ENCODE measurements around the gene PLA2G6. TPM values are rescaled to one million over a fixed set of nuclear protein-coding genes. Genes with fewer than 3 reads are reported as not detected.

Gene PLA2G6
- total and polyA plus RNA-seq, 2 of the 8 experiments (the other 6 are each of a cell fraction or from before 2014, with no cell fraction given) = 13.2 to 21.0 TPM

DNA sequence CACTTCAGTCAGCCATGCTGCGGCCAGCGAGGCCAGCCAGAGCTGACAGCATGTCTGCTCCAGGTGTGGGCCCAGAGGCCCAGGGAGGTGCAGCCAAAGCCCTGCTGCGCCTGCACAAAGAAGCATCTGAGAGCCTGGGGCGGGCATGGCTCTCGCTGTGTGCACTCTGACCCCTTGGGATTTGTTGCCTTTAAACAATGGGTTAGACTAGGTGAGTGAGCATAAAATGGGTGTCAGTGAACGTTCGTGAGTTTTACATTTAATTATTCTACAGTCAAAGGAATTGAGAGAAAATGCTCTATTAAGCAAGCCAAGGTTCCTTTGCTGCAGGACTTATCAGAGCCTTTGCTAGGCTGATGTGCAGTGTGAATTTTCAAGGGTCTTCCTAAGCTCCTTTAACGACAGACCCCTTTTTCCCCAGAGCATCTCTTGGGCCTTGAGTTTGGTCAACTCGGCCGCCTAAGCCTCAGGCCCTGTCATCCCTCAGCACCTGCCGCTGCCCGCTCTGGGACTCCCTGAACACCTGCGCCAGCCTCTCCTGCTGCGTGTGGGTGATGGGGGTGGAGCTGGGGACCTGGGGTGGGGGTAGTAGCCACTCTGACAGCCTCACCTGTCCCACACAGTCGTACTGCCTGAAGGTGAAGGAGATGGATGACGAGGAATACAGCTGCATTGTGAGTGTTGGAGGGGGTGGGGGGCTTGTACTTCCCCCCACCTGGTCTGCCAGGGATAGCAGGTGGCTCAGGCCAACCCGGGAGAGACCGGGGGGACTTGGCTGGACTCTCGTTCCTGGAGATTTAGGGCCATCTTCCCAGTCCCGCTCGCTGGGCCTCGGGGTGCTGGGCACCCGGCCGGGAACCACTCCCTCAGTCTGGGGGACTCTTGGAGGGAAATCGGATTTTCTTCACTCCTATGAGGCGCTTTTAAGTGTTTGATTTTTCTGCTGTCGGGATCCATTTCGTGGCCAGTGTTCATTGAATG lies 108.2 kb downstream of the PLA2G6 start:
- FAIRE-seq = no peak
- WGBS, 2 experiments (ENCODE audit: extremely low coverage in 1 of 2, insufficient coverage in 1 of 2, insufficient read length in 1 of 2, insufficient replicate concordance in 2 of 2, low coverage in 1 of 2, low lambda C conversion rate in 2 of 2, missing lambda C conversion rate in 1 of 2) = 89% methylated on average over 27 of the region's 28 CpGs; no CpG with 5 or more reads in 1 of the 2 experiments
- DNase-seq (ENCODE audit: low read depth in 1 of 2, low spot score in 2 of 2) = no peak
- TF ChIP-seq EGR1 (IDR thresholded peaks at IDR 0.05; ENCODE audit: borderline replicate concordance, low read depth, low read length) = no peak
- no peak for TF ChIP-seq EP300 (IDR thresholded peaks at IDR 0.05; ENCODE audit: borderline replicate concordance in 1 of 2, low read depth in 2 of 2, low read length in 2 of 2)
- no peak for TF ChIP-seq KDM1A (IDR thresholded peaks at IDR 0.05; ENCODE audit: borderline replicate concordance, low read length)
- no peak for TF ChIP-seq SIN3A (conservative IDR thresholded peaks at IDR 0.05 in 1 of 2, IDR thresholded peaks at IDR 0.05 in 1 of 2; ENCODE audit: low read depth in 1 of 2, low read length in 2 of 2)
- TF ChIP-seq ASH2L (IDR thresholded peaks at IDR 0.05; ENCODE audit: low read length) = no peak
- no peak for TF ChIP-seq RBBP5 (IDR thresholded peaks at IDR 0.05; ENCODE audit: borderline replicate concordance, low read depth, low read length)
- no peak for TF ChIP-seq RFX5 (IDR thresholded peaks at IDR 0.05; ENCODE audit: borderline replicate concordance, low read depth, low read length)
- TF ChIP-seq RXRA (IDR thresholded peaks at IDR 0.05; ENCODE audit: insufficient read depth, low read depth, low read length) = no peak
- TF ChIP-seq, protein P1, sequence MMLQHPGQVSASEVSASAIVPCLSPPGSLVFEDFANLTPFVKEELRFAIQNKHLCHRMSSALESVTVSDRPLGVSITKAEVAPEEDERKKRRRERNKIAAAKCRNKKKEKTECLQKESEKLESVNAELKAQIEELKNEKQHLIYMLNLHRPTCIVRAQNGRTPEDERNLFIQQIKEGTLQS (IDR thresholded peaks at IDR 0.05; ENCODE audit: insufficient read depth, low read depth, low read length) = no peak

More for the DNA sequence above, 108.2 kb downstream of the PLA2G6 start:
- no peak overlapping the region for H2AFZ ChIP-seq (ENCODE audit: low read length)
- no peak overlapping the region for H4K8ac ChIP-seq (ENCODE audit: extremely low read depth, insufficient read depth, low read length)
- peaks cover 3 to 13% (median 8%) of the 10 kb centered on the region in 4 experiments; a peak in 7 of 8 replicates for H3K36me3 ChIP-seq (ENCODE audit: control insufficient read depth in 2 of 4, insufficient read depth in 4 of 4, low read length in 3 of 4)
- H3K27me3 ChIP-seq (replicated peaks in 1 of 4; ENCODE audit: control insufficient read depth in 3 of 4, extremely low read depth in 1 of 4, insufficient read depth in 3 of 4, low read length in 3 of 4) = no peaks in the 10 kb centered on the region
- no peaks in the 10 kb centered on the region for H3K4me1 ChIP-seq (replicated peaks in 1 of 4; ENCODE audit: control insufficient read depth in 3 of 4, insufficient read depth in 4 of 4, low read length in 3 of 4)
- H3K23ac ChIP-seq (ENCODE audit: insufficient read length) = no peak overlapping the region
- peaks cover 0 to 6% of the 10 kb centered on the region in 2 experiments for H4K20me1 ChIP-seq (replicated peaks in 1 of 2; ENCODE audit: control insufficient read depth in 1 of 2, insufficient read depth in 2 of 2, low read length in 2 of 2)
- H3K14ac ChIP-seq (ENCODE audit: insufficient read length) = no peak overlapping the region
- no peak overlapping the region for H3K9ac ChIP-seq (replicated peaks in 1 of 4; ENCODE audit: extremely low read depth in 1 of 4, low read depth in 3 of 4, low read length in 3 of 4)
- no peak overlapping the region for H2BK20ac ChIP-seq (ENCODE audit: low read length)
- ChIA-PET POLR2A (ENCODE audit: partially characterized antibody) (interaction anchor here (0.6 to 1.6 kb wide), 6 partner anchors 11 to 130 kb away, joined by 3 to 5 read pairs (median 4); partner anchors contain the start of genes PICK1 and SLC16A8), CTCF (ENCODE audit: partially characterized antibody) (interaction anchor here (0.5 to 12.5 kb wide), 24 partner anchors 8 to 544 kb away, joined by 3 to 264 read pairs (median 4); partner anchors contain the start of genes PICK1 and SLC16A8)
- H2BK15ac ChIP-seq (ENCODE audit: low read length) = no peak overlapping the region
- H2BK12ac ChIP-seq (ENCODE audit: low read depth, low read length) = no peak overlapping the region
- no peaks in the 10 kb centered on the region for H3K79me2 ChIP-seq (ENCODE audit: control insufficient read depth in 1 of 2, insufficient read depth in 2 of 2, low read length in 2 of 2)
- H3K79me1 ChIP-seq (ENCODE audit: low read depth, low read length) = no peaks in the 10 kb centered on the region
- no peak overlapping the region for H3K18ac ChIP-seq (ENCODE audit: extremely low read depth, low read length)
- H2AK5ac ChIP-seq (ENCODE audit: low read depth, low read length) = no peak overlapping the region
- H3K4ac ChIP-seq (replicated peaks; ENCODE audit: insufficient read length, low read depth, low read length) = no peak overlapping the region
- H3K4me2 ChIP-seq (ENCODE audit: insufficient read depth in 1 of 2, low read depth in 2 of 2, low read length in 2 of 2) = no peak overlapping the region
- H3K23me2 ChIP-seq (ENCODE audit: low read depth, low read length) = no peaks in the 10 kb centered on the region
- H3K56ac ChIP-seq (replicated peaks; ENCODE audit: insufficient read length, low read depth, low read length) = no peak overlapping the region
- H2BK120ac ChIP-seq (replicated peaks; ENCODE audit: low read depth, low read length) = no peak overlapping the region
- H3K9me3 ChIP-seq (ENCODE audit: insufficient read depth in 2 of 2, low read depth in 1 of 2, low read length in 1 of 2) = no peaks in the 10 kb centered on the region
- H2BK5ac ChIP-seq (ENCODE audit: low read depth, low read length) = no peak overlapping the region
- H3K4me3 ChIP-seq (ENCODE audit: extremely low read depth in 1 of 4, insufficient read depth in 2 of 4, low read depth in 3 of 4, low read length in 4 of 4) = no peak overlapping the region
- no peak overlapping the region for H3K27ac ChIP-seq (ENCODE audit: low read depth, low read length)
- no peak overlapping the region for H4K91ac ChIP-seq (replicated peaks; ENCODE audit: insufficient read length, low read length)
- no peak overlapping the region for H4K5ac ChIP-seq (ENCODE audit: insufficient read length, low read depth, low read length)
